Keratinocyte (primary cell): ENCODE results near the gene CYP26A1. TPM values are rescaled to one million over a fixed set of nuclear protein-coding genes. Genes with fewer than 3 reads are reported as not detected.

Experiments
- DNase-seq: peaks from one replicate; pipeline ENCODE4 v3.0.0-alpha.2; 2011; ENCODE audit warnings: low read depth, missing footprints, low spot score
- FAIRE-seq: peaks from 2 replicates; lab custom pipeline; 2011; peaks lifted over from hg19 to GRCh38; lab: Jason Lieb, UNC
- H2AFZ ChIP-seq: 2 replicates; pipeline ENCODE4 v1.6.0; 2012; ENCODE audit warnings: low read length, control low read depth, inconsistent platforms; ENCODE audit not compliant: control insufficient read depth
- H3K27ac ChIP-seq: 2 replicates; pipeline ENCODE4 v1.5.1; 2011; ENCODE audit warnings: low read length; ENCODE audit not compliant: control insufficient read depth, insufficient read depth
- H3K27me3 ChIP-seq: 3 replicates; pipeline ENCODE4 v1.6.0; 2011; ENCODE audit warnings: low read length; ENCODE audit not compliant: control insufficient read depth, insufficient read depth; ENCODE audit errors: extremely low read depth
- H3K36me3 ChIP-seq, 2 experiments: 2 replicates in 1 of 2; 3 replicates in 1 of 2; pipeline ENCODE4 v1.5.1; 2011; ENCODE audit warnings: low read length in 2 of 2, mild to moderate bottlenecking in 1 of 2; ENCODE audit not compliant: control insufficient read depth in 2 of 2, insufficient read depth in 2 of 2; ENCODE audit errors: extremely low read depth in 1 of 2
- H3K4me1 ChIP-seq: 3 replicates; pipeline ENCODE4 v1.5.1; 2011; ENCODE audit warnings: low read length; ENCODE audit not compliant: control insufficient read depth, insufficient read depth; ENCODE audit errors: extremely low read depth
- H3K4me2 ChIP-seq: 3 replicates; pipeline ENCODE4 v1.6.0; 2011; ENCODE audit warnings: low read depth, low read length; ENCODE audit not compliant: control insufficient read depth, insufficient read depth; ENCODE audit errors: extremely low read depth
- H3K4me3 ChIP-seq, 3 experiments: fragments of 200-600 bp in 1 of 3; sonication (generic) in 1 of 3; 2 replicates in 2 of 3; 3 replicates in 1 of 3; pipeline ENCODE4 v1.5.1; 2011 to 2016; ENCODE audit warnings: low read length in 3 of 3, mild to moderate bottlenecking in 3 of 3, control low read depth in 2 of 3, inconsistent platforms in 1 of 3, low read depth in 1 of 3, mixed read lengths in 1 of 3, mixed run types in 1 of 3, moderate library complexity in 1 of 3; ENCODE audit not compliant: control insufficient read depth in 2 of 3, insufficient read depth in 2 of 3; ENCODE audit errors: extremely low read depth in 1 of 3
- H3K79me2 ChIP-seq: 2 replicates; pipeline ENCODE4 v1.6.0; 2012; ENCODE audit warnings: low read length; ENCODE audit not compliant: control insufficient read depth, insufficient read depth
- H3K9ac ChIP-seq: 3 replicates; pipeline ENCODE4 v1.6.0; 2011; ENCODE audit warnings: low read length; ENCODE audit not compliant: control insufficient read depth, insufficient read depth; ENCODE audit errors: extremely low read depth
- H3K9me1 ChIP-seq: 3 replicates; pipeline ENCODE4 v1.6.0; 2011; ENCODE audit warnings: low read length; ENCODE audit not compliant: control insufficient read depth, insufficient read depth; ENCODE audit errors: extremely low read depth
- H3K9me3 ChIP-seq: 2 replicates; pipeline ENCODE4 v1.5.1; 2012; ENCODE audit warnings: low read depth, low read length; ENCODE audit not compliant: control insufficient read depth
- H4K20me1 ChIP-seq: 3 replicates; pipeline ENCODE4 v1.6.0; 2011; ENCODE audit warnings: low read length; ENCODE audit not compliant: control insufficient read depth, insufficient read depth; ENCODE audit errors: extremely low read depth
- EZH2 ChIP-seq: IDR thresholded peaks from one replicate; pipeline ENCODE4 v1.6.1; 2012; ENCODE audit warnings: inconsistent platforms, mild to moderate bottlenecking, low read length, moderate library complexity
- dilution Hi-C: fragments of 300-500 bp; cut with MboI; formaldehyde crosslinking; loops from one replicate; pipeline ENCODE4 v1.7.0; 2020; ENCODE audit warnings: low sequenced_read_pairs; ENCODE audit not compliant: extremely low pct_ligation_motif_present
- polyA plus RNA-seq, 5 experiments: library from polyadenylated mRNA; depleted of rRNA in 3 of 5; stranded (reverse) in 3 of 5; stranded (forward) in 1 of 5; unstranded in 1 of 5; fragments of >200 nt; gene quantifications; 1 replicate in 1 of 5; 2 replicates in 3 of 5; 3 replicates in 1 of 5; pipeline versions ENCODE4 v1.2.1 to v1.2.3, GENCODE V29; 2011 to 2012; ENCODE audit warnings: missing spikeins in 2 of 5, low read depth in 1 of 5, low replicate concordance in 1 of 5
- TF ChIP-seq, protein P1 (sequence below), 3 experiments: IDR thresholded peaks in 1 of 3; conservative IDR thresholded peaks in 1 of 3; optimal IDR thresholded peaks in 1 of 3; 2 replicates in 2 of 3; 3 replicates in 1 of 3; pipeline versions ENCODE3 to v1.5.1; 2011; ENCODE audit warnings: low read length in 3 of 3, mild to moderate bottlenecking in 3 of 3, moderate library complexity in 2 of 3, control low read depth in 1 of 3, inconsistent platforms in 1 of 3; ENCODE audit not compliant: insufficient read depth in 2 of 3; ENCODE audit errors: extremely low read depth in 1 of 3

CYP26A1 gene
- polyA plus RNA-seq, 1 donor (not counting 4 experiments of a cell fraction or from before 2014, with no cell fraction given) = not detected

DNA sequence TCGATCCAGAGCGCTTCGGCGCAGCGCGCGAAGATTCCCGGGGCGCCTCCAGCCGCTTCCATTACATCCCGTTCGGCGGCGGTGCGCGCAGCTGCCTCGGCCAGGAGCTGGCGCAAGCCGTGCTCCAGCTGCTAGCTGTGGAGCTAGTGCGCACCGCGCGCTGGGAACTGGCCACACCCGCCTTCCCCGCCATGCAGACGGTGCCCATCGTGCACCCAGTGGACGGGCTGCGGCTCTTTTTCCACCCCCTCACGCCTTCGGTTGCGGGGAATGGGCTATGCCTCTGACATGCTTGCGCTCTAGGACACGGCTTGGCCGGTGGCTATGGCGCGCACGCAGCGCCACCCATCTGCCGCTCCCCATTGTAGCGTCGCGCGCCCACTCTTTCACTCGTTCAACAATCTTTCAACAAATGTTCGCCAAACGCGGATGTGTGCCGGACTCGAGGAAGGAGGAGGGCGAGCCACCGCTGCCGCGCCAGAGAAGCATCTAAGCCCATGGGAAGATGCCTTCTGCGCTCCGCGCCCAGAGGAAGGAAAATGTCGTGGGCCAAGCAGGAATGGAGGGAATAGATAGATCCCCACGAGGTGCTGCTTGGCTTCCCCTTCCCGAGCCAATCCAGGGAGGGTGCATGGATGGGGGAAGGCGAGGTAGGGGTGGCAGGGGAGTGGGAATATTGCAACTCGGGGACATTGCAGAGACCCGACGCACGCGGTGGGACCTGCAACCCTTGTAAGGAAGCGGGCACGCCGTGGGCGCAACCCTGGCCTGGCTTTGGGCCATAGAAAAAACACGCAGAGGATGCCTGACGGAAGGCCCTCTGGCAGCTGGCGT is 5.1 kb upstream of the CYP26A1 start:
- H3K9me3 ChIP-seq = no peaks in the 10 kb centered on the region
- no peak overlapping the region for H3K27ac ChIP-seq
- no peak overlapping the region for H3K4me3 ChIP-seq
- DNase-seq (no peak), FAIRE-seq (no peak)
- dilution Hi-C loops = no loop called here
- H3K4me1 ChIP-seq = no peaks in the 10 kb centered on the region
- no peak overlapping the region for H2AFZ ChIP-seq
- H3K79me2 ChIP-seq = no peaks in the 10 kb centered on the region
- H4K20me1 ChIP-seq = peaks cover 6% of the 10 kb centered on the region
- no peak overlapping the region for H3K9ac ChIP-seq
- peak overlapping the region; percentile 5 for H3K4me2 ChIP-seq
- H3K9me1 ChIP-seq = no peaks in the 10 kb centered on the region
- peaks cover 98% of the 10 kb centered on the region for H3K27me3 ChIP-seq
- TF ChIP-seq, protein P1, sequence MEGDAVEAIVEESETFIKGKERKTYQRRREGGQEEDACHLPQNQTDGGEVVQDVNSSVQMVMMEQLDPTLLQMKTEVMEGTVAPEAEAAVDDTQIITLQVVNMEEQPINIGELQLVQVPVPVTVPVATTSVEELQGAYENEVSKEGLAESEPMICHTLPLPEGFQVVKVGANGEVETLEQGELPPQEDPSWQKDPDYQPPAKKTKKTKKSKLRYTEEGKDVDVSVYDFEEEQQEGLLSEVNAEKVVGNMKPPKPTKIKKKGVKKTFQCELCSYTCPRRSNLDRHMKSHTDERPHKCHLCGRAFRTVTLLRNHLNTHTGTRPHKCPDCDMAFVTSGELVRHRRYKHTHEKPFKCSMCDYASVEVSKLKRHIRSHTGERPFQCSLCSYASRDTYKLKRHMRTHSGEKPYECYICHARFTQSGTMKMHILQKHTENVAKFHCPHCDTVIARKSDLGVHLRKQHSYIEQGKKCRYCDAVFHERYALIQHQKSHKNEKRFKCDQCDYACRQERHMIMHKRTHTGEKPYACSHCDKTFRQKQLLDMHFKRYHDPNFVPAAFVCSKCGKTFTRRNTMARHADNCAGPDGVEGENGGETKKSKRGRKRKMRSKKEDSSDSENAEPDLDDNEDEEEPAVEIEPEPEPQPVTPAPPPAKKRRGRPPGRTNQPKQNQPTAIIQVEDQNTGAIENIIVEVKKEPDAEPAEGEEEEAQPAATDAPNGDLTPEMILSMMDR (optimal IDR thresholded peaks at IDR 0.05 in 1 of 3, IDR thresholded peaks at IDR 0.05 in 1 of 3, conservative IDR thresholded peaks at IDR 0.05 in 1 of 3; ENCODE audit: extremely low read depth in 1 of 3, insufficient read depth in 2 of 3, low read length in 3 of 3) = peak in 1 of 3 experiments; percentile 41
- TF ChIP-seq EZH2 = peak; percentile 55
- no peaks in the 10 kb centered on the region for H3K36me3 ChIP-seq

DNA sequence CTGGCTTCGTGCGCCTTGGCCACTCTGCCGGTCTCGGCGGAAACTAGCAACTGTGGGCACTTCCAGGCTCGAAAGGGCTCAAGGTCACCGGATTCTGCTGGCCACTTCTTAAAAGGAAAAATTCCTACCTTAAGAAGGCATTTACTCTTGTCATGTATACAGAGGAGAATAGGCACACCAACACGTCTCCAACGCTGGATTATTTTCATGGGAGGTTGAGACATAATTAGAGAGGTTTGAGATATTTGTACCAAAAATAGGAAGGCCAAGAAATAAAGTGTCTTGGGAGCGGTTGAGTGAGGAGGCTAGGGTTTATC is 4.5 kb upstream of the CYP26A1 start:
- H3K27me3 ChIP-seq = peaks cover 98% of the 10 kb centered on the region
- H3K4me1 ChIP-seq = no peaks in the 10 kb centered on the region
- DNase-seq = no peak
- no peak overlapping the region for H3K4me2 ChIP-seq
- no peak for TF ChIP-seq EZH2
- TF ChIP-seq, protein P1 (optimal IDR thresholded peaks at IDR 0.05 in 1 of 3, IDR thresholded peaks at IDR 0.05 in 1 of 3, conservative IDR thresholded peaks at IDR 0.05 in 1 of 3; ENCODE audit: extremely low read depth in 1 of 3, insufficient read depth in 2 of 3, low read length in 3 of 3) = no peak
- no peaks in the 10 kb centered on the region for H3K36me3 ChIP-seq
- dilution Hi-C loops = no loop called here
- H2AFZ ChIP-seq = no peak overlapping the region
- H3K79me2 ChIP-seq = no peaks in the 10 kb centered on the region
- H3K4me3 ChIP-seq = no peak overlapping the region
- no peak overlapping the region for H3K9ac ChIP-seq
- FAIRE-seq = no peak
- peaks cover 6% of the 10 kb centered on the region for H4K20me1 ChIP-seq
- H3K9me1 ChIP-seq = no peaks in the 10 kb centered on the region
- no peaks in the 10 kb centered on the region for H3K9me3 ChIP-seq
- no peak overlapping the region for H3K27ac ChIP-seq
